SKM-1 treated with dmso at 0.1 percent for 144 hours (cell line): ENCODE results near the gene TMEM14B.
"Not testable (repeated sequence)": the region's sequence is repeated elsewhere in the genome, so short reads cannot be mapped to it uniquely, and the experiment has no call there.

ENCODE experiments used
- DNase-seq: peaks from one replicate; lab custom pipeline; 2025; ENCODE audit not compliant: unreplicated experiment; lab: John Stamatoyannopoulos, UW

TMEM14B gene

DNA sequence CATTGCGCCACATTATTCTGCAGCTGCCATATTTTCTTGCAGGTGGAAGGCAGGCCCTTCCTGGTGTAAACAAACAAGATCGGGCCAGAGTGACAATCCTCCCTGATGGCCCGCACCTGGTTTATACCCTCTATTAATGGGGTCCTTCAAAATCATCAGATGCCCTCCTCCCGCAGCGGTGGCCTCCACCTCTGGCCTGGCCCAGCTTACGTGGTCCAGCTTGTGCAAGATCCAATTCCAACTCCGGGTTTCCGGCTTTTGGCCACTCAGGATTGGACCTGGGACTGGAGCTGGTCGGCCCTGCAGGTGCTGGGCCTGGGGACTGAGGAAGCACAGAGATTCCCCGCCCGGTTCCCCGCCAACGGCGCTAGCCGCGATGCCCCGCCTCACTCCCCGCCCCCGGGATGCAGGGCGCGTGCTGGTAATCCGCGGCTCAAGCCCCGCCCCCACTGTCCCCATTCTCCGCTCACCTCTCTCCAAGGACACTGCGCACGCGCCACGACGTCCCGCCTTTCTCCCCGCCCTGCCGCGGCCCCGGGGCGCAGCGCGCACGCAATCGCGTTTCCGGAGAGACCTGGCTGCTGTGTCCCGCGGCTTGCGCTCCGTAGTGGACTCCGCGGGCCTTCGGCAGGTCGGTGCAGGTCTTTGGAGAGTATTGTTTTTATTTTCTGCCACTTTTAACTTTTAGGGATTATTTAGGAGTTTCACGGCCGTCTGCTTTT is at the start of gene TMEM14B:
Gene TMEM14B (plus strand): TSS at position 555 of the 722 bp plus-strand sequence. CDS start 1,441 bp downstream, outside the sequence.
- DNase-seq, result peak; percentile 95

DNA sequence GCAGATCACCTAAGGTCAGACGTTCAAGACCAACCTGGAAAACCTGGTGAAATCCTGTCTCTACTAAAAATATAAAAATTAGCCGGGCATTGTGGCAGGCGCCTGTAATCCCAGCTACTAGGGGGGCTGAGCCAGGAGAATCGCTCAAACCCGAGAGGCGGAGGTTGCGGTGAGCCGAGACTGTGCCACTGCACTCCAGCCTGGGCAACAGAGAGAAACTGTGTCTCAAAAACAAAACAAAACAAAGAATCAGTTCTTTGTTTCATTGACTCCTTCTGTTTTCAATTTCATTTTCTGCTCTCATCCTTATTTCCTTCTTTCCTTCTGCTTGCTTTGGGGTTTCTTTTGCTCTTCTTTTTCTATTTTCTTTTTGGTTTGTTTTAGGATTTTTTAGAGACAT is 33.6 kb upstream of the TMEM14B start:
- no peak for DNase-seq

DNA sequence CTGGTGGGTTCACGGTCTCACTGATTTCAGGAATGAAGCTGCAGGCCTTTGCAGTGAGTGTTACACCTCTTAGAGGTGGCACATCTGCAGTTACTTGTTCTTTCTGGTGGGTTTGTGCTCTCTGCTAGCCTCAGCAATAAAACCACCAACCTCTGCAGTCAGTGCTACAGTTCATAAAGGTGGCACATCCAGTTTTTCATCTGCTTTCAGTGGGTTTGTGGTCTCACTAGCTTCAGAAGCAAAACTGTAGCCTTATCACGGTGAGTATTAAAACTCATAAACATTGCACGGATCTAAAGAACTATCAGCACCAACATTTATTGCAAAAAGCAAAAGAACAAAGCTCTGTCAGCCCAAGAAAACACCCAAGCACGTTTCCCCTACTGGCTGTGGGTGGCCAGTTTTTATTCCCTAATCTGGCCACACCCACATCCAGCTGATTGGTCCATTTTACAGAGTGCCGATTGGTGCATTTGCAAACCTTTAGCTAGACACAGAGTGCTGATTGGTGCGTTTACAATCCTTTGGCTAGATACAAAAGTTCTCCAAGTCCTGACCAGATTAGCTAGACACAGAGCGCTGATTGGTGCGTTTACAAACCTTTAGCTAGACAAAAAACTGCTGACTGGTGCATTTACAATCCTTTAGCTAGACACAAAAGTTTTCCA is 28.2 kb upstream of the TMEM14B start:
- no peak for DNase-seq

DNA sequence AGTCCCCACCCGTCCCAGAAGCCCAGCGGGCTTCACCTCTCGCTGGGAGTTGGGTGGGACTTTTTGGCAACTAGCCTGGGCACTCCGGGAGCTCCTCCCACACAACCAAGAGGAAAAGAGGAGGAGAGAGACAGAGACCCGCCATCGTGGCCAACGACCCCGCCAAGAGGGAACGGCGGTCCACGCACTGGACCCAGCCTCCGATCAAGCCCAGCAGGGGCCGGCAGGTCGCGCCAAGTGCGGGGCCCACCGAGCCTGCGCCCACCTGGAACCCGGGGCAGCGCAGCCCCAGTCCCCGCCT is 27.7 kb upstream of the TMEM14B start:
- no peak for DNase-seq

DNA sequence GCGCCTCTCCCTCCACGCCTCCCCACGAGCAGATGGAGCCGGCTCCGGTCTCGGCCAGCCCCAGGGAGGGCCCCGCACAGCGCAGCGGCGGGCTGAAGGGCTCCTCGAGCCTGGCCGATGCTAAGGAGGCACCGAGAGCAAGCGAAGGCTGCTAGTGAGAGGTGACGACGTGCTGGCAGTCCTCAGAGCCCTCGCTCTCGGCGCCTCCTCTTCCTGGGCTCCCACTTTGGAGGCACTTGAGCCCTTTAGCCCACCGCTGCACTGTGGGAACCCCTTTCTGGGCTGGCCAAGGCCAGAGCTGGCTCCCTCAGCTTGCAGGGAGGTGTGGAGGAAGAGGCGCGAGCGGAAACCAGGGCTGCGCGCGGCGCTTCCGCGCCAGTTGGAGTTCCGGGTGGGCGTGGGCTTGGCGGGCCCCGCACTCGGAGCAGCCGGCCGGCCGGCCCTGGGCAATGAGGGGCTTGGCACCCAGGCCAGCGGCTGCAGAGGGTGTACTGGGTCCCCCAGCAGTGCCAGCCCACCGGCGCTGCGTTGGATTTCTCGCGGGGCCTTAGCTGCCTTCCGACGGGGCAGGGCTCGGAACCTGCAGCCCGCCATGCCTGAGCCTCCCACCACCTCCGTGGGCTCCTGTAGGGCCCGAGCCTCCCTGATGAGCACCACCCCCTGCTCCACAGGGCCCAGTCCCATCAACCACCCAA is 27.2 kb upstream of the TMEM14B start:
- peak; percentile 20 for DNase-seq

DNA sequence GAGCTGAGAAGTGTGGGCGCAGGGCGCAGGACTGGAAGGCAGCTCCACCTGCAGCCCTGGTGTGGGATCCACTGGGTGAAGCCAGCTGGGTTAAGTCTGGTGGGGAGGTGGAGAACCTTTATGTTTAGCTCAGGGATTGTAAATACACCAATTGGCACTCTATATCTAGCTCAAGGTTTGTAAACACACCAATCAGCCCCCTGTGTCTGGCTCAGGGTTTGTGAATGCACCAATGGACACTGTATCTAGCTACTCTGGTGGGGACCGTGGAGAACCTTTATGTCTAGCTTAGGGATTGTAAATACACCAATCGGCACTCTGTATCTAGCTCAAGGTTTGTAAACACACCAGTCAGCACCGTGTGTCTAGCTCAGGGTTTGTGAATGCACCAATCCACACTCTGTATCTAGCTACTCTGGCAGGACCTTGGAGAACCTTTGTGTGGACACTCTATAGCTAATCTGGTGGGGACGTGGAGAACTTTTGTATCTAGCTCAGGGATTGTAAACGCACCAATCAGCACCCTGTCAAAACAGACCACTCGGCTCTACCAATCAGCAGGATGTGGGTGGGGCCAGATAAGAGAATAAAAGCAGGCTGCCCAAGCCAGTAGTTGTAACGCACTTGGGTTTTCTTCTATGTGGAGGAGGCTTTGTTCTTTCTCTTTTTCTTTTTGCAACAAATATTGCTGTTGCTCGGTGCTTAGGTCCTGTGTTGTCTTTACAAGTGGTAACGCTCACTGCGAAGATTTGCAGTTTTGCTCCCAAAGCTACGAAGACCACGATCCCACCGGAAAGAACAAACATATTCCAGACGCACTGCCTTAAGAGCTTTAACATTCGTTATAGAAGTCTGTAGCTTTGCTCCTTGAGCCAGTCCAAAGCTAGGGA is 26.4 kb upstream of the TMEM14B start:
- not testable (repeated sequence) for DNase-seq

DNA sequence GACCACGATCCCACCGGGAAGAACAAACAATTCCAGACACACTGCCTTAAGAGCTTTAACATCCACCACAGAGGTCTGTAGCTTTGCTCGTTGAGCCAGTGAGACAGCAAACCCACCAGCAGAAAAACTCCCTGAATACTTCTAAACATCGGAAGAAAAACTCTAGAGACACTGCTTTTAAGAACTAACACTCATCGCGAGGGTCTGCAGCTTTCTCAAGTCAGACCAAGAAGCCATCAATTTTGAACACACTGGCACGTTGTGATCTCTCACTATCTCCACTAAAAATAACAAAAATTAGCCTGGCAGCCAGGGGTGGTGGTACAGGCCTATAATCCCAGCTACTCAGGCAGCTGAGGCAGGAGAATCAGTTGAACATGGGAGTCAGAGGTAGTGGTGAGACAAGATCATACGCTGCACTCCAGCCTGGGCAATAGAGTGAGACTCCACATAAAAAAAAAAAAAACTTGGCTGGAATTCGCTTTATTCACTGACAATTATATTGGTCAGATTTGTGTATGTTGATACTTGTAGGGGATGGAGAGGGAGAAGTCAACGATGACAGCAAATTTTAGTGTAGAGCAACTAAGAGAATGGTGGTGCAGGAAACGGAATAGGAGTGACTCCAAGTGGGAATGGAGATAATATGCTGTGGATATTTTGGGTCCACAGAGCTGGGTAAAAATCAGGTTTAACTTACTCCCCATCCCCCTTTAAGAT is 25.6 kb upstream of the TMEM14B start:
- no peak for DNase-seq

DNA sequence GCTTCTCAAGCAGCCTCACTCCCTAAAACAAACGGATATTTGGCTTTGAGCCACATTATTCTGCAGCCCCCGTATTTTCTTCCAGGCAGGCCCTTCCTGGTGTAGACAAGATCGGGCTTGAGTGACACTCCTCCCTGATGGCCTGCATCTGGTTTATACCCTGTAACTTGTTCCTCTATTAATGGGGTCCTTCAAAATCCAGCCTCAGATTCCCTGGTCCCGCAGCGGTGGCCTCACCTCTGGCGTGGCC is 25.1 kb upstream of the TMEM14B start:
- no peak for DNase-seq

DNA sequence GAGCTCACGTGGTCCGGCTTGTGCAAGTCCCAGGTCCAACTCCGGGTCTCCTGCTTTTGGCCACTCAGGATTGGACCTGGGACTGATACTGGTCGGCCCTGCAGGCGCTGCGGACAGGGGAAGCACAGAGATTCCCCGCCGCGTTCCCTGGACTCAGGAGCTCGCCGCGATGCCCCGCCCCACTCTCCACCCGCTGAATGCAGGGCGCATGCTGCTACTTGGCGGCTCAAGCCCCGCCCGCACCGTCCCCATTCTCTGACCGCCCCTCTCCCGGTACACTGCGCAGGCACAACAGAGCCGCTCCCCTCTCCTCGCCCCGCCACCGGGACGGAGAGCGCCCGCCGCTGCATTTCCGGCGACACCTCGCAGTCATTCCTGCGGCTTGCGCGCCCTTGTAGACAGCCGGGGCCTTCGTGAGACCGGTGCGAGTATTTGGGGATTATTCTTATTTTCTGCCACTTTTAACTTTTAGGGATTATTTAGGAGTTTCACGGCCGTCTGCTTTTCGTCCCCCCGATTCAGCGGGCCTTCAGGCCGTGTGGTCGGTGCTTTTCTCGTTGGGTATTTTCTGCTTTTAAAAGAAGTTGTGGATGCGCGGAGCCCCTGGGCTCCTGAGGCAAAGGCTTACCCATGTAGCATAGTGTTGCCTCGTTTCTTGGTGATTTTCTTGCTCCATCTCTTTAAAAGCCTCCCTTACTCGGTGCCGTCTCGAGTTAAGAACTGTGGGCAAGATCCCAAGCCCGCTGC is 24.6 kb upstream of the TMEM14B start, which contains the start of gene TMEM14C:
Gene TMEM14C (plus strand): TSS at position 251 of the 747 bp plus-strand sequence. CDS start 1,544 bp downstream, outside the sequence.
- DNase-seq, result peak; percentile 94

DNA sequence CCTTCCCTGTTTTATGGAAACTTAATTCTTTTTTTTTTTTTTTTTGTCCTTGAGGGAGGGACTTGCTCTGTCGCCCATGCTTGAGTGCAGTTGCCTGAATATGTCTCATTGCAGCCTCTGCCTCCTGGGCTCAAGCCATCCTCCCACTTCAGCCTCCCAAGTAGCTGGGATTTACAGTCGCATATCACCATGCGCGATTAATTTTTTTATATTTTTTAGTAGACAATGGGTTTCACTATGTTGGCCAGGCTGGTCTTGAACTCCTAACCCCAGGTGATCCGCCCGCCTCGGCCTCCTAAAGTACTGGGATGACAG is 24.1 kb upstream of the TMEM14B start:
- DNase-seq, result no peak

DNA sequence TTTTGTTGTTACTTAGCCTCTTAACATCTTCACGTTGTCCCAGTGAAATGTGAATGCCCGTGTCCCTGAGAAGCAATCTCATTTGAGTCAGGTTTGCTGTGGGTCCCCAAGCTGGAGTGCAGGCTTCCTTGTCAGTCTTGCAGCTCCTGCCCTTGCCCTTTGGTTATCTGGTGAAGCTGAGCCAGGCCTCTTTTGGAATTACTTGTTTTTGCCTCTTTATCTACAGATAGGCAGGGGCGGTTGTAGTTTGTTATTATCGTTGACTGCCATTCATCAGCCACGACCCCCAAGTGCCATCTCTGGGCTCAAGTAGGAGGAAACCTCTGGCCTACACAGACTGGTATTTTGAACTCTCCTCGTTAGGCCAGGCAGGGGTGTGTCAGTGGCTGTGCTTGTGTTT is 22.6 kb upstream of the TMEM14B start:
- no peak for DNase-seq

DNA sequence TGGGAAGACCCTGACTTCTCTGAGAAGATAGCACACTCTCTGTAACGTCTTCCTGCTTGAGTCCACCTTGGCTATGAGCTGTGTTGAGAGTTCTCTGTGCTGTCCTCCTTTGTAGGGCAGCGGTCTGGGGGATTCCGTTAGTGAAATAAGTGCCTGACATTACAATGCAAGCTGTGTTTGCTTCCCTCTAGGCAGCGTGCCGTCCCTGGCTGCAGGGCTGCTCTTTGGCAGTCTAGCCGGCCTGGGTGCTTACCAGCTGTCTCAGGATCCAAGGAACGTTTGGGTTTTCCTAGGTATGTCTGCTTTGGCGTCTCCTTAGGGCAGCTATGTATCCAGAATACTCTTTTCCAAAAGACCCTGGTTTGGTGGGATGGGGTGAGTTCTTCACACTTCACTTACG is 21.9 kb upstream of the TMEM14B start:
- DNase-seq, result no peak

DNA sequence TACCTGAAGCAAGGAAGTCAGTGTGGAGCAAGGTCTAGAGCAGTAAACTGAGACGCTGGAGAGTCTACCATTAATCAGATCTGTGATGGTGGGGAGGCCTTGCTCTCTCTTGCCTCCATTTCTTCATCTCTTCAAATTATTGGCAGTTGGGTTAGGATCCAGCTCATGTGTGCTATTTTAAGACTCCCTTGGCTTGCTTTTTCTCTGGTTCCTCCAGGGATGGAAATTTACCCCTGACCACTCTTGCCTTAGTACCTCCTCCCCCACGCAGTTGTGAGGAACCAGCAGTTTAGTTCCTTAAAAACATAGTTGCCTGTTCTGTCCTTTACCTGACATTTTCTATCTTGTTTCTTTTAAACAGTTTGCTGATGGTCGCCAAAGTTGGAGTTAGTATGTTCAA is 17.4 kb upstream of the TMEM14B start:
- peak; percentile 82 for DNase-seq

DNA sequence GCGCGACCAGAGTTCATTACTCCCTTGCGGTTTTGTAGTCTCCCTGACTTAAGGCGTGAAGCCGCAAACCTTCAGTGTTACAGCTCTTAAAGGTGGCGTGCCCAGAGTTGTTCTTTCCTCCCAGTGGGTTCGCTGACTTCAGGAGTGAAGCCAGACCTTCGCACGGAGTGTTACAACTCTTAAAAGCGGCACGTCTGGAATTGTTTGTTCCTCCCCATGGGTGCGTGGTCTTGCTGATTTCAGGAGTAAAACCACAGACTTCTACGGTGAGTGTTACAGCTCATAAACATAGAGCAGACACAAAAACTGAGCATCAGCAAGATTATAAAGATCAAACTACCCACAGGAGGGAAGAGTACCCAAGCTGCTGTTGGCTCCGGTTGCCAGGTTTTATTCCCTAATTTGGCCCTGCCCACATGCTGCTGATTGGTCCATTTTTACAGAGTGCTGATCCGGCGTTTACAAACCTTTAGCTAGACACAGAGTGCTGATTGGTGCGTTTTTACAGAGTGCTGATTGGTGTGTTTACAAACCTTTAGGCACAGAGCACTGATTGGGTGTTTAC is 14.4 kb upstream of the TMEM14B start:
- DNase-seq, result no peak

DNA sequence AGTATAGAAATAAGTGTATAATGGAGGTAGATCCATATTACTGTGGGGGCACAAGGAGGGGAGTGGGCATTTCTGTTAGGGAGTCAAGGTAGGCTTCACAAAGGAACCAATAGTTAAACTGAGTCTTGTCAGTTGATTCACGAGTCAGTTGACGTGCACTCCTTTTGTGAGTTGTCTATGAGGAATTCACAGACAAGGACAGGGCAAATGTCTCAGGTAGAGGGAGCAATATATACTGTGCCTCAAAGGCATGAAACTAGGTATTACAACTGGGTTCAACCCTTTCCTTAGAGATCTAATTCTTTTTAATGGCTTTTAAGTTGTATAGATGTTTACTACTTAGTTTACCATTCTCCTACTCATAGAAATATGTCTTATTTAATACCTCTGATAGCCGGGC is 13.7 kb upstream of the TMEM14B start:
- DNase-seq, result no peak

DNA sequence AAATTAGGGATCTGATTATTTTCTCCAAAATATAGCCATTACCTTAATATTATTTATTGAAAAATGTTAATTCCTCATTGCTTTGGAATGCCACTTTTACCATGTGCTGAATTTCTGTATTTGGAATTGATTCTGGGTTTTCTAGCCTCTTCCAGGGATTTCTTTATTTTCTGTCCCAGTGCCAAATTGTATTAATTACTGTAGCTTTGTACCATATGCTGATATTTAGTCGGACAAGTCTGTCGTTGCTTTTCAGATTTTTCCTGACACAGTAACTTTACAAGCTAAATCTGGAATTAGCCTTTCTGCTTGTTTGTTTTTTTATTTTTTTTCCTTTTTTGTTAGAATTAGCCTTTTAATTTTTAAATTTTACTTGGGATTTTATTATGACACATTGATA is 10.9 kb upstream of the TMEM14B start:
- no peak for DNase-seq

DNA sequence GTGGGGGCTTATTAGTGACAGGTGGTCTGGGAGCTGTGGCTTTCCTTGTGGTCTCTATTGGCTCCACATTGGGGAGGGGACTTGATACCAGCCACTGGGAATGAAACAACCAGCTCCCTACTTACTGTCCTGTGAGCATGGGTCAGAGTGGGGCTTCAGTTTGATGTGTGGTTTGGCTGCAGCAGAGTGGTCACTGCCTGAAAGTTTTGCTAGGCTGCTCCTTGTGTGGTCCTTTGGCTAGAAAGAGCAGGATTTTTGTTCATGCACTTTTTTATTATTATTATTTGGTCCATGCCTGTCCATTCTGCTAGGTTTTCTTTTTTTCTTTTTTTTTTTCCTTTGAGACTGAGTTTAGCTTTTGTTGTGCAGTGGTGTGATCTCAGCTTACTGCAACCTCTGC is 7.5 kb upstream of the TMEM14B start:
- no peak for DNase-seq

DNA sequence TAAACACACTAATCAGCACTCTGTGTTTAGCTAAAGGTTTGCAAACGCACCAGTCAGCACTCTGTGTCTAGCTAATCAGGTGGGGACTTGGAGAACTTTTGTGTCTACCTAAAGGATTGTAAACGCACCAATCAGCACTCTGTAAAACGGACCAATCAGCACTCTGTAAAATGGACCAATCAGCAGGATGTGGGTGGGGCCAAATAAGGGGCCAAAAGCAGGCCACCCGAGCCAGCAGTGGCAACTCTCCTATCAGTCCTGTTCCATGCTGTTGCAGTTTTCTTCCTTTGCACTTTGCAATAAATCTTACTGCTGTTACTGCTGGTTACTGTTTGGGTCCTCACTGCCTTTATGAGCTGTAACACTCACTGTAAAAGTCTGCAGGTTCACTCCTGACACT is 6.0 kb upstream of the TMEM14B start:
- not testable (repeated sequence) for DNase-seq

DNA sequence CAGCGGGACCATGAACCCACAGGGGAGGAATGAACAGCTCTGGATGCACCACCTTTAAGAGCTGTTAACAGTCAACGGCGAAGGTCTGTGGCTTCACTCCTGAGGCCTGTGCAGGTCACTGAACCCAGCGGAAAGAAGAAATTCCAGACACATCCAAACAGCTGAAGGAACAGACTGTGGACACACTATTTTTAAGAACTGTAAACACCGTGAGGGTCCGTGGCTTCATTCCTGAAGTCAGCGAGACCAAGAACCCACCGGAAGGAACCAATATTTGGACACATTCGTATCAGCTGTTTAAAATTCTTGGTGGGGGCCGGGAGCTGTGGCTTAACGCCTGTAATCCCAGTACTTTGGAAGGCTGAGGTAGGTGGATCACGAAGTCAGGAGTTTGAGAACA is 5.4 kb upstream of the TMEM14B start:
- no peak for DNase-seq

DNA sequence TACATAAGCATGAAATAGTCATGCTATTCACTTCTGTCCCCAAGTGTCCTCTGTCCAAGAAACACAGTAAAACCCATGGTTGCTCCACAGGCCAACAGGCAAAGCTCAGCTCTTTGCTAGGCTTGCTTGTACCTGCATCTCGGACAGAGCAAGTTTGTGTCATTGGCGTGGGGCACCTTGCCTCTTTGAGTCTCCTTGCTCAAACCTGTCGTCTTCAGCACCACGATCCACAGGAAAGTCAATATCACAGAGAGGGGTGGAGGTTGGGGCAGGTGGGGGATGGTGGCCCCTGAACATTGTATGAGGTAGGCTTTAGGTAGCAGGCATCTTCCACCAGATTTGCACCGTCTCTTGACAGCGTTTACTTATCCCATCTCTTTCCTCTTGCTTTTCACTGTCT is 4.1 kb upstream of the TMEM14B start:
- no peak for DNase-seq
